HG02642 (cell line): Measurements from ENCODE around the gene GSTT4.
"Not testable (repeated sequence)": the region's sequence is repeated elsewhere in the genome, so short reads cannot be mapped to it uniquely, and the experiment has no call there.

ENCODE experiments used
- ATAC-seq: cut with Tn5 transposase; IDR thresholded peaks from one replicate; pipeline ENCODE4 v1.9.1; 2021; ENCODE audit warnings: mild to moderate bottlenecking; ENCODE audit not compliant: unreplicated experiment, poor library complexity

Gene GSTT4

DNA sequence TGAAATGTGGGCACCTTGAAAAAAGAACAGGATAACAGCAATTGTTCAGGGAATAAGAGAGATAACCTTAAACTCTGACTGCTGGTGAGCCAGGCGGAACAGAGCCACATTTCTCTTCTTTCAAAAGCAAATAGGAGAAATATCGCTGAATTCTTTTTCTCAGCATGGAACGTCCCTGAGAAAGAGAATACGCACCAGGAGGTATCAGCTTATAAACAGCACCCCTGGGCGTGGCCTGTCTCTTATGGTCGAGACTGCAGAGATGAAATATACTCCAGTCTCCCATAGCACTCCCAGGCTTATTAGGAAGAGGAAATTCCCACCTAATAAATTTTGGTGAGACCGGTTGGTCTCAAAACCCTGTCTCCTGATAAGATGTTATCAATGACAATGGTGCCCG lies 49.4 kb downstream of the GSTT4 start:
- ATAC-seq: not testable (repeated sequence)

DNA sequence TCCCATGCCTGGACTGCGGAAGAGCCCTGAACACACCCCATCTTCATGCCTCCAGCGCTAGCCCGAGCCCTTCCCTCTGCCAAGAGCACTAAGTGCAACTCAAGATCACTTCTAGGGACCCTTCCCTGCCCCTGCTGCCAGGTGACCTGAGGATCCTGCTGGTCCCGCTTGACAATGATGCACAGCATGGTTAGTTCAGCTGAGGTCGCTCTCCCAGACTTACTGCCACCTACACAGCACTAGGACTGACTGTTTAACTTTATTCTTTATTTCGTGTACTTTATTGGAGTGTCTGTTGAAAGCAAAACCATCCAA lies 50.3 kb downstream of the GSTT4 start:
- ATAC-seq: not testable (repeated sequence)

DNA sequence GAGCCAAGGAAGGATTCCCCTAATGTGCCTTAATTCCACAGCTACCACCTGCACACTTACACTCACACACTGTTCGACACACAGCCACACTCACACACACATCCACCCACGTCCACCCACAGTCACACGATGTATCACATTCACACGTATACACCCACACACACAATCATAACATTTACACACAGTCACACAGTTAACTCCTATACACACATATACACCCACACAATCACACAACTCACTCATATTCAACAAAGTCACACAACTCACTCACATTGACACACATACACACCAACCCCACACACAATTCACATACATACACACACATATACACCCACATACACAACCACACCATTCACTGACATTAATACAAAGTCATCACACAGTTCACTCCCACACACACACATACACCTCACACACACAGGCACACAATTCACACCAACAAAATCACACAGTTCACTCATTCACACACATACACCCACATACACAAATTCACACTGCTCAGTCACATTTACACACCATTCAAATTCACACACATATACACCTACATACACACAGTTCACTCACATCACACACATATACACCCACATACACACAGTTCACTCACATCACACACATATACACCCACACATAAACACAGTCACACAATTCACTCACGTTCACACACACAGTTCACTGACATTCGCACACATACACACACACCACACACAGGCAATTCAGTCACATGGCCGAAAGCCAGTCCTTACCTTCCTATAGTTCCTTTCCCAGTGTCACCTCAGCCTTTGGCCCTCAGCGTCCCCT lies 50.9 kb downstream of the GSTT4 start:
- not testable (repeated sequence) for ATAC-seq

- not testable (repeated sequence) for ATAC-seq
Observed at GRCh38 chr22:23953485-23953884, 51.8 kb downstream of the GSTT4 start.

DNA sequence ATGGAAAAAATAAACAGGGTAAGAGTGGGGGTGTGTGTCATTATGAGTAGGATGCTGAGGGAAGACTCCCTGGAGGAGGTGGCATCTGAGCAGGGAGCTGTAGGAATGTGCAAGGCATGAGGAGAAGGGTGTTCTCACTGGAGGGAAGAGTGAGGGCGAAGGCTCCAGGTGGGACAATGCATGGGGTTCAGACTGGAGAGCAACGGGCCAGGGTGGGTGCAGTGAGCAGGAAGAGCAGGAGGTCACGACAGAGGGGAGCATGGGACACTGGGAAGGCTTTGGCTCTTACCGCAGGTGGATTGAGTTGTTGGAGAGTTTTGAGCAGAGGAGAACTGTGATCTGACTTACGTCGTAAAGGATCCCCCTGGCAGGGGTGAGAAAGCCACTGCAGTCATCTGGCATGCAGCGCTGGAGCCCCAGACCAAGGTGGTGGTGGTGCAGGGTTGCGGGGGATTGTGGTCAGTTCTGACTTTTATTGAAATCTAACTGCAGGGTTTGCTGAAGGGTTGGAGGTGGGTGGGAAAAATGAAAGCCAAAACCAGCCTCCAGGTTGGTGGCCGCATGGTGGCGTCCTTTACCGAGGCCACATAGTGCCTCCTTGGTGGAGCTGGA lies 52.4 kb downstream of the GSTT4 start:
- ATAC-seq: not testable (repeated sequence)

- ATAC-seq: not testable (repeated sequence)
Observed at GRCh38 chr22:23951383-23951782, 53.9 kb downstream of the GSTT4 start.

- not testable (repeated sequence) for ATAC-seq
Observed at GRCh38 chr22:23949764-23950163, 55.5 kb downstream of the GSTT4 start.
